CD4-positive, alpha-beta T cell treated with Interleukin-2 at 100 ng/mL for 4 hours (primary cell): ENCODE data around the gene SLC25A20.
A peak's percentile ranks its signal among the peaks of the same experiment; 100 is the strongest.
"Not testable (repeated sequence)": the region's sequence is repeated elsewhere in the genome, so short reads cannot be mapped to it uniquely, and the experiment has no call there.

Experiments used
- DNase-seq: peaks from one replicate; pipeline ENCODE4 v3.0.0-alpha.2; 2020; ENCODE audit warnings: low spot score

Gene SLC25A20

GRCh38 chr3:48898383-48899234, at the start of gene SLC25A20:
Gene SLC25A20 (minus strand): TSS chr3:48898882. CDS start chr3:48898794, 88 bp downstream.
- DNase-seq: peak; percentile 88

- DNase-seq: no peak
Observed at GRCh38 chr3:48945891-48946549, 47.3 kb upstream of the SLC25A20 start.

GRCh38 chr3:48945432-48945831, 46.8 kb upstream of the SLC25A20 start:
- no peak for DNase-seq

- DNase-seq: no peak
Observed at GRCh38 chr3:48938689-48939088, 40.0 kb upstream of the SLC25A20 start.

- no peak for DNase-seq
Observed at GRCh38 chr3:48938156-48938555, 39.5 kb upstream of the SLC25A20 start.

- DNase-seq: no peak
Observed at GRCh38 chr3:48935530-48935929, 36.8 kb upstream of the SLC25A20 start.

- no peak for DNase-seq
Observed at GRCh38 chr3:48934333-48934991, 35.8 kb upstream of the SLC25A20 start.

GRCh38 chr3:48931944-48932580, 33.4 kb upstream of the SLC25A20 start:
- no peak for DNase-seq

GRCh38 chr3:48930590-48930989, 31.9 kb upstream of the SLC25A20 start:
- DNase-seq: no peak

- no peak for DNase-seq
Observed at GRCh38 chr3:48929358-48930035, 30.8 kb upstream of the SLC25A20 start.

GRCh38 chr3:48928679-48929078, 30.0 kb upstream of the SLC25A20 start:
- DNase-seq: no peak

GRCh38 chr3:48927928-48928327, 29.2 kb upstream of the SLC25A20 start:
- no peak for DNase-seq

- no peak for DNase-seq
Observed at GRCh38 chr3:48926425-48927392, 28.0 kb upstream of the SLC25A20 start.

GRCh38 chr3:48919215-48920138, 20.8 kb upstream of the SLC25A20 start:
- peak; percentile 44 for DNase-seq

- DNase-seq: peak; percentile 83
Observed at GRCh38 chr3:48918388-48919214, 19.9 kb upstream of the SLC25A20 start, which contains the start of gene ARIH2. Gene ARIH2 (plus strand): TSS chr3:48918842. CDS start chr3:48927559, 8,717 bp downstream.

- no peak for DNase-seq
Observed at GRCh38 chr3:48915296-48915695, 16.6 kb upstream of the SLC25A20 start.

GRCh38 chr3:48907026-48907425, 8.3 kb upstream of the SLC25A20 start:
- DNase-seq: not testable (repeated sequence)

- DNase-seq: peak; percentile 53
Observed at GRCh38 chr3:48899273-48899672, 591 bp upstream of the SLC25A20 start.
